SJSA1 (cell line): ENCODE results near the gene RECK. TPM values are rescaled to one million over a fixed set of nuclear protein-coding genes. Genes with fewer than 3 reads are reported as not detected.

Experiments
- total RNA-seq: library from RNA; depleted of rRNA; stranded (reverse); fragments of >200 nt; shearing (Covaris generic); gene quantifications from 2 replicates; pipeline ENCODE4 v1.2.3, GENCODE V29; 2014; rRNA removed

RECK gene
- total RNA-seq, 1 experiment from 2014 or later = 13.9 TPM

Other genes starting within 250 kb of the RECK start
- gene NPR2, start 245.3 kb upstream of the RECK start, total RNA-seq = 1.5 and 3.9 TPM in 2 replicates
- 0.13 TPM in 1 of 2 replicates, not detected in the other for gene SPAG8, start 224.7 kb upstream of the RECK start, total RNA-seq
- gene HINT2, start 221.9 kb upstream of the RECK start, total RNA-seq = 21.4 and 41.3 TPM in 2 replicates
- not detected in 2 replicates for gene FAM221B, start 208.2 kb upstream of the RECK start, total RNA-seq
- gene TMEM8B, start 207.7 kb upstream of the RECK start, total RNA-seq = 1.4 and 2.8 TPM in 2 replicates
- gene OR13J1, start 166.5 kb upstream of the RECK start, total RNA-seq = not detected in 2 replicates
- 0.63 TPM in 1 of 2 replicates, not detected in the other for gene HRCT1, start 130.7 kb upstream of the RECK start, total RNA-seq
- gene SPAAR, start 127.4 kb upstream of the RECK start, total RNA-seq = not detected in 2 replicates
- not detected in 2 replicates for gene OR2S2, start 78.8 kb upstream of the RECK start, total RNA-seq
- 29.8 and 37.3 TPM in 2 replicates for gene GLIPR2, start 99.8 kb downstream of the RECK start, total RNA-seq
- 0.61 and 1.3 TPM in 2 replicates for gene CCIN, start 132.5 kb downstream of the RECK start, total RNA-seq
- gene CLTA, start 154.0 kb downstream of the RECK start, total RNA-seq = 248 and 301 TPM in 2 replicates
- 12.2 and 15.1 TPM in 2 replicates for gene GNE, start 221.5 kb downstream of the RECK start, total RNA-seq